Neural cell (in vitro differentiated cells): ENCODE results near the gene SLC6A6. TPM values are rescaled to one million over a fixed set of nuclear protein-coding genes. Genes with fewer than 3 reads are reported as not detected.

Experiments used
- H2AFZ ChIP-seq: fragments of 200-600, 300-800 bp; sonication (generic), shearing (Covaris generic); 2 replicates; pipeline ENCODE4 v1.6.0; 2014; ENCODE audit warnings: low read depth, mild to moderate bottlenecking, antibody characterized with exemption, low read length, moderate library complexity
- H3F3A ChIP-seq: fragments of 200-600 bp; shearing (Covaris generic); 2 replicates; pipeline ENCODE4 v1.6.1; 2016; ENCODE audit warnings: mild to moderate bottlenecking, moderate library complexity, mixed read lengths, antibody characterized with exemption, low read length; ENCODE audit not compliant: insufficient read depth, poor library complexity, severe bottlenecking
- H3K27ac ChIP-seq: fragments of 200-600, 300-800 bp; sonication (generic), shearing (Covaris generic); 2 replicates; pipeline ENCODE4 v1.5.1; 2014; ENCODE audit warnings: mild to moderate bottlenecking, low read length, moderate library complexity
- H3K27me3 ChIP-seq: fragments of 300-800, 200-600 bp; sonication (generic), shearing (Covaris generic); 2 replicates; pipeline ENCODE4 v1.6.0; 2014; ENCODE audit warnings: mild to moderate bottlenecking, low read depth, low read length, moderate library complexity; ENCODE audit not compliant: insufficient read depth
- H3K36me3 ChIP-seq: fragments of 300-800, 200-600 bp; sonication (generic), shearing (Covaris generic); 2 replicates; pipeline ENCODE4 v1.5.1; 2014; ENCODE audit warnings: mild to moderate bottlenecking, antibody characterized with exemption, low read length, moderate library complexity; ENCODE audit not compliant: insufficient read depth
- H3K4me2 ChIP-seq: fragments of 300-800, 200-600 bp; sonication (generic), shearing (Covaris generic); 2 replicates; pipeline ENCODE4 v1.6.0; 2014; ENCODE audit warnings: mild to moderate bottlenecking, low read length
- H3K4me3 ChIP-seq: fragments of 300-800, 200-600 bp; sonication (generic), shearing (Covaris generic); 2 replicates; pipeline ENCODE4 v1.5.1; 2014; ENCODE audit warnings: mild to moderate bottlenecking, low read length, moderate library complexity
- H3K79me2 ChIP-seq: fragments of 200-600 bp; shearing (Covaris generic); replicated peaks from 2 replicates; pipeline ENCODE4 v1.6.0; 2014; ENCODE audit warnings: mild to moderate bottlenecking, low read length, moderate library complexity; ENCODE audit not compliant: insufficient read depth
- H3K9ac ChIP-seq: fragments of 300-800, 200-600 bp; sonication (generic), shearing (Covaris generic); 2 replicates; pipeline ENCODE4 v1.6.1; 2016; ENCODE audit warnings: mild to moderate bottlenecking, low read length, mixed read lengths
- H3K9me2 ChIP-seq: fragments of 200-600 bp; shearing (Covaris generic); 2 replicates; pipeline ENCODE4 v1.6.1; 2016; ENCODE audit warnings: mild to moderate bottlenecking, low read length, mixed read lengths; ENCODE audit not compliant: insufficient read depth
- H3K9me3 ChIP-seq: fragments of 200-600, 300-800 bp; sonication (generic), shearing (Covaris generic); 2 replicates; pipeline ENCODE4 v1.6.1; 2016; ENCODE audit warnings: mild to moderate bottlenecking, mixed run types, low read length, moderate library complexity, mixed read lengths
- H4K20me1 ChIP-seq: fragments of 200-600 bp; shearing (Covaris generic); 2 replicates; pipeline ENCODE4 v1.6.1; 2016; ENCODE audit warnings: mild to moderate bottlenecking, mixed run types; ENCODE audit not compliant: insufficient read depth
- CTCF ChIP-seq: fragments of 450-650 bp; IDR thresholded peaks from 2 replicates; pipeline ENCODE4 v1.5.1; 2014; ENCODE audit warnings: antibody characterized with exemption, mild to moderate bottlenecking, moderate library complexity; ENCODE audit not compliant: poor library complexity, severe bottlenecking
- EP300 ChIP-seq: fragments of 450-650 bp; conservative IDR thresholded peaks from 2 replicates; pipeline ENCODE4 v1.6.1; 2014; ENCODE audit warnings: antibody characterized with exemption, mild to moderate bottlenecking, moderate library complexity; ENCODE audit not compliant: poor library complexity, severe bottlenecking
- EZH2 ChIP-seq: fragments of 200-600, 300-800 bp; shearing (Covaris generic), sonication (generic); IDR thresholded peaks from 2 replicates; pipeline ENCODE4 v1.6.1; 2014; ENCODE audit warnings: antibody characterized with exemption, low read length, borderline replicate concordance, mild to moderate bottlenecking; ENCODE audit not compliant: insufficient read depth, poor library complexity, severe bottlenecking
- MXI1 ChIP-seq: fragments of 450-650 bp; conservative IDR thresholded peaks from 2 replicates; pipeline ENCODE4 v1.6.1; 2014; ENCODE audit warnings: antibody characterized with exemption, mild to moderate bottlenecking; ENCODE audit not compliant: poor library complexity, severe bottlenecking
- POLR2AphosphoS5 ChIP-seq: IDR thresholded peaks from 2 replicates; pipeline ENCODE4 v1.6.1; 2012
- RAD21 ChIP-seq: fragments of 450-650 bp; conservative IDR thresholded peaks from 2 replicates; pipeline ENCODE4 v1.6.1; 2014; ENCODE audit warnings: antibody characterized with exemption, mild to moderate bottlenecking, moderate library complexity
- SMC3 ChIP-seq: fragments of 450-650 bp; conservative IDR thresholded peaks from 2 replicates; pipeline ENCODE4 v1.6.1; 2014; ENCODE audit warnings: antibody characterized with exemption, mild to moderate bottlenecking, moderate library complexity; ENCODE audit not compliant: poor library complexity
- TAF1 ChIP-seq: IDR thresholded peaks from 2 replicates; pipeline ENCODE4 v1.6.1; 2012; ENCODE audit warnings: low read depth
- polyA plus RNA-seq: library from polyadenylated mRNA; depleted of rRNA; stranded (reverse); fragments of >200 nt; gene quantifications from 2 replicates; pipeline ENCODE4 v1.2.3, GENCODE V29; 2014
- TF ChIP-seq, protein P1 (sequence below): IDR thresholded peaks from 2 replicates; pipeline ENCODE4 v1.6.1; 2012; ENCODE audit warnings: borderline replicate concordance

SLC6A6 gene
- polyA plus RNA-seq, 1 donor from 2014 or later = 15.9 TPM

GRCh38 chr3:14516738-14517345 is 114.4 kb downstream of the SLC6A6 start:
- TF ChIP-seq POLR2AphosphoS5 (no peak), RAD21 (no peak), SMC3 (no peak), CTCF (no peak), EZH2 (no peak), MXI1 (no peak), EP300 (no peak), TAF1 (no peak)
- TF ChIP-seq, protein P1, sequence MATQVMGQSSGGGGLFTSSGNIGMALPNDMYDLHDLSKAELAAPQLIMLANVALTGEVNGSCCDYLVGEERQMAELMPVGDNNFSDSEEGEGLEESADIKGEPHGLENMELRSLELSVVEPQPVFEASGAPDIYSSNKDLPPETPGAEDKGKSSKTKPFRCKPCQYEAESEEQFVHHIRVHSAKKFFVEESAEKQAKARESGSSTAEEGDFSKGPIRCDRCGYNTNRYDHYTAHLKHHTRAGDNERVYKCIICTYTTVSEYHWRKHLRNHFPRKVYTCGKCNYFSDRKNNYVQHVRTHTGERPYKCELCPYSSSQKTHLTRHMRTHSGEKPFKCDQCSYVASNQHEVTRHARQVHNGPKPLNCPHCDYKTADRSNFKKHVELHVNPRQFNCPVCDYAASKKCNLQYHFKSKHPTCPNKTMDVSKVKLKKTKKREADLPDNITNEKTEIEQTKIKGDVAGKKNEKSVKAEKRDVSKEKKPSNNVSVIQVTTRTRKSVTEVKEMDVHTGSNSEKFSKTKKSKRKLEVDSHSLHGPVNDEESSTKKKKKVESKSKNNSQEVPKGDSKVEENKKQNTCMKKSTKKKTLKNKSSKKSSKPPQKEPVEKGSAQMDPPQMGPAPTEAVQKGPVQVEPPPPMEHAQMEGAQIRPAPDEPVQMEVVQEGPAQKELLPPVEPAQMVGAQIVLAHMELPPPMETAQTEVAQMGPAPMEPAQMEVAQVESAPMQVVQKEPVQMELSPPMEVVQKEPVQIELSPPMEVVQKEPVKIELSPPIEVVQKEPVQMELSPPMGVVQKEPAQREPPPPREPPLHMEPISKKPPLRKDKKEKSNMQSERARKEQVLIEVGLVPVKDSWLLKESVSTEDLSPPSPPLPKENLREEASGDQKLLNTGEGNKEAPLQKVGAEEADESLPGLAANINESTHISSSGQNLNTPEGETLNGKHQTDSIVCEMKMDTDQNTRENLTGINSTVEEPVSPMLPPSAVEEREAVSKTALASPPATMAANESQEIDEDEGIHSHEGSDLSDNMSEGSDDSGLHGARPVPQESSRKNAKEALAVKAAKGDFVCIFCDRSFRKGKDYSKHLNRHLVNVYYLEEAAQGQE = no peak
- Histone ChIP-seq H3K9me2 (no peaks in the 10 kb centered on the region), H4K20me1 (no peaks in the 10 kb centered on the region), H3K27me3 (no peaks in the 10 kb centered on the region), H3F3A (no peaks in the 10 kb centered on the region), H2AFZ (no peak overlapping the region), H3K9ac (no peak overlapping the region), H3K9me3 (no peaks in the 10 kb centered on the region), H3K4me3 (no peak overlapping the region), H3K4me2 (no peak overlapping the region), H3K79me2 (no peaks in the 10 kb centered on the region), H3K27ac (no peak overlapping the region), H3K36me3 (no peaks in the 10 kb centered on the region)

- Histone ChIP-seq H3K79me2 (no peaks in the 10 kb centered on the region), H3K36me3 (no peaks in the 10 kb centered on the region), H3K9ac (no peak overlapping the region), H3K9me2 (no peaks in the 10 kb centered on the region), H3K4me2 (no peak overlapping the region), H3K9me3 (no peaks in the 10 kb centered on the region), H3F3A (no peaks in the 10 kb centered on the region), H3K27me3 (no peaks in the 10 kb centered on the region), H2AFZ (no peak overlapping the region), H4K20me1 (no peaks in the 10 kb centered on the region), H3K4me3 (no peak overlapping the region), H3K27ac (no peak overlapping the region)
- TF ChIP-seq MXI1 (no peak), RAD21 (no peak), CTCF (no peak), EZH2 (no peak), POLR2AphosphoS5 (no peak), SMC3 (no peak), TAF1 (no peak), EP300 (no peak)
- TF ChIP-seq, protein P1 = no peak
These were observed 115.4 kb downstream of the SLC6A6 start for GRCh38 chr3:14517601-14518431.
